Neutrophil (primary cell): Measurements from ENCODE around the gene HEXA.
"Not testable (repeated sequence)": the region's sequence is repeated elsewhere in the genome, so short reads cannot be mapped to it uniquely, and the experiment has no call there.

ENCODE experiments used
- H3K27ac ChIP-seq: fragments of 200-600 bp; sonication (generic); 2 replicates; pipeline ENCODE4 v1.5.1; 2016; ENCODE audit warnings: mild to moderate bottlenecking, moderate library complexity
- H3K27me3 ChIP-seq: fragments of 200-600 bp; sonication (generic); 2 replicates; pipeline ENCODE4 v1.6.0; 2016; ENCODE audit warnings: mild to moderate bottlenecking
- H3K36me3 ChIP-seq: fragments of 200-600 bp; sonication (generic); 2 replicates; pipeline ENCODE4 v1.5.1; 2017
- H3K4me1 ChIP-seq, 2 experiments: fragments of 200-600 bp in 1 of 2; sonication (generic) in 1 of 2; 1 replicate in 1 of 2; 2 replicates in 1 of 2; pipeline versions ENCODE4 v1.5.1 to v1.6.1; 2013 to 2016; ENCODE audit warnings: low read depth in 1 of 2, low read length in 1 of 2, mild to moderate bottlenecking in 1 of 2, moderate library complexity in 1 of 2; ENCODE audit not compliant: control insufficient read depth in 1 of 2, insufficient read depth in 1 of 2
- H3K4me3 ChIP-seq, 2 experiments: fragments of 200-600 bp in 1 of 2; sonication (generic) in 1 of 2; 1 replicate in 1 of 2; 2 replicates in 1 of 2; pipeline ENCODE4 v1.5.1; 2013 to 2016; ENCODE audit warnings: low read depth in 1 of 2, low read length in 1 of 2, mild to moderate bottlenecking in 1 of 2, moderate library complexity in 1 of 2
- H3K9me3 ChIP-seq: fragments of 200-600 bp; sonication (generic); 2 replicates; pipeline ENCODE4 v1.5.1; 2016
- TF ChIP-seq, protein P1 (sequence below): fragments of 200-600 bp; sonication (generic); IDR thresholded peaks from 2 replicates; pipeline ENCODE4 v1.5.1; 2016; ENCODE audit warnings: antibody characterized with exemption

HEXA gene

DNA sequence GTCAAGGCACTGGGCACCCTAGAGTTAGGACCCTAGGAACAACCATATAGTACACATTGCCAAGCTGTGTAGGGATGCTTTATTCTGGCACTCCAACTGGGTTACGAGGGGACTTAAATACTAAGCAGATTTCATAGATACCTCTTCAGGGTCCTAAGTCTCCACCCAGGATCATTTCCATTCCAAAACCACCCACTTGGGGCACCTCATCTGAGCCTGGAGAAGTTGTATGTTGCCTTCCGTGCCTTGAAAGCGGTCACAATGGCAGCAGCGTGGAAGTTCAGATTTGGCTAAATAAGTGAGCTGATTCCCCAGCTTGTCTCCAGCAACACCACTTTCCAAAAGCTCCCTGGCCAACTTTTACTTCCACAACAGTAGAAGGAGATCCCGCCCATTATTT, 26.9 kb upstream of the HEXA start:
- H3K27me3 ChIP-seq = peaks cover 29% of the 10 kb centered on the region
- no peak overlapping the region for H3K4me3 ChIP-seq
- TF ChIP-seq, protein P1, sequence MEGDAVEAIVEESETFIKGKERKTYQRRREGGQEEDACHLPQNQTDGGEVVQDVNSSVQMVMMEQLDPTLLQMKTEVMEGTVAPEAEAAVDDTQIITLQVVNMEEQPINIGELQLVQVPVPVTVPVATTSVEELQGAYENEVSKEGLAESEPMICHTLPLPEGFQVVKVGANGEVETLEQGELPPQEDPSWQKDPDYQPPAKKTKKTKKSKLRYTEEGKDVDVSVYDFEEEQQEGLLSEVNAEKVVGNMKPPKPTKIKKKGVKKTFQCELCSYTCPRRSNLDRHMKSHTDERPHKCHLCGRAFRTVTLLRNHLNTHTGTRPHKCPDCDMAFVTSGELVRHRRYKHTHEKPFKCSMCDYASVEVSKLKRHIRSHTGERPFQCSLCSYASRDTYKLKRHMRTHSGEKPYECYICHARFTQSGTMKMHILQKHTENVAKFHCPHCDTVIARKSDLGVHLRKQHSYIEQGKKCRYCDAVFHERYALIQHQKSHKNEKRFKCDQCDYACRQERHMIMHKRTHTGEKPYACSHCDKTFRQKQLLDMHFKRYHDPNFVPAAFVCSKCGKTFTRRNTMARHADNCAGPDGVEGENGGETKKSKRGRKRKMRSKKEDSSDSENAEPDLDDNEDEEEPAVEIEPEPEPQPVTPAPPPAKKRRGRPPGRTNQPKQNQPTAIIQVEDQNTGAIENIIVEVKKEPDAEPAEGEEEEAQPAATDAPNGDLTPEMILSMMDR = no peak
- no peaks in the 10 kb centered on the region for H3K9me3 ChIP-seq
- no peaks in the 10 kb centered on the region for H3K36me3 ChIP-seq
- H3K27ac ChIP-seq = no peak overlapping the region
- no peaks in the 10 kb centered on the region for H3K4me1 ChIP-seq

DNA sequence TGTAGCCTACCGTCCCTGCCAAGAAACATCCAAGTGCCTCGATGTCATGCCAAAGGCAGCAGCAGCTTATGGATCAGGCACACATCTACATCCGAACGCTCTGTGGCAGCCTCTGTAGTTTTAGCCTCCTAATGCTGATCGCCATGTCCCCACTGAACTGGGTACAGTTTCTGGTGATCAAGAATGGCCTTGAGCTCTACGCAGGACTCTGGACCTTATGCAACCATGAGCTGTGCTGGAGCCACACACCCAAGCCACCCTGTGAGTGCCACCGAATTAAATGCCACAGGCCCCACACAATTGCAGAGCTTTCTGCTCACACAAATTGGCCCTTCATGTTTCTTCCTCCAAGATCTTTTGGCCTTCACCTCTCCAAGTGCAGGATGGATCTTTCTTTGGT, 22.8 kb upstream of the HEXA start:
- no peaks in the 10 kb centered on the region for H3K4me1 ChIP-seq
- no peaks in the 10 kb centered on the region for H3K36me3 ChIP-seq
- H3K27me3 ChIP-seq = peaks cover 12% of the 10 kb centered on the region
- H3K4me3 ChIP-seq = no peak overlapping the region
- no peak overlapping the region for H3K27ac ChIP-seq
- no peaks in the 10 kb centered on the region for H3K9me3 ChIP-seq
- TF ChIP-seq, protein P1 = no peak

DNA sequence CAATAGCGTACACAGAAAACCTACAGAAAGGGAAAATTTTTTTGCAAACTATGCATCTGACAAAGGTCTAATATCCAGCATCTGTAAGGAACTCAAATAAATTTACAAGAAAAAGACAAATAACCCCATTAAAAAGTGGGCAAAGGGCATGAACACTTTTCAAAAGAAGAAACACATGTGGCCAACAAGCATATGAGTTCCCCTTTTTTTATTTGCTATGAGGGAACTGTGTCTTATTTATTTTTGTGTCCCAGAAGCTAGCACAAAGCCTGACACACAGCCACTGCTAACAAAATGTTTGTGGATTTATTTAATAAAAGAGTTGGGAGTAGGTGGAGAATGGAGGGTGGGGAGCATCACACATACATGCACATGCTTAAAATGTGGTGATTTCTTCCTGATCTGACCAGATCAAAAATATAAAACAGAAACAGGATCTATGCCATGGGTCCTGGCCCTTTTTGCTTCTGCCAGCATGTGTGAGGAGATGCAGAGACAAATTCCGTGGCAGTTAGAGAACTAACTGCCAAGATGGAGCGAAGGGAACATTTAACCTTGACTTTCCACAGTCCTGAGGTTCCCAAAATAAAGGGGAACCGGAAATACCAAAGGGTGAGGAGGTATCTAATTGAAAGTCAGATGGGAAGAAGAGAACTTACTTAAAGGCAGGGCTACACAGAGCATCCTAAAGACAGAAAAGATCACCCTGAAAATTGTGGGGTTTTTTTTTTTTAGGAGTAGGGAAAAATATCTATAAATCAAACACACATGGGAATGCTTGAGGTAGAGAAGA, 22.2 kb upstream of the HEXA start, which contains the start of gene TMEM202:
Gene TMEM202, plus strand, starts transcription at position 510 of the 793 bp plus-strand sequence. Its CDS starts 22 bp downstream, at position 532.
- Histone ChIP-seq H3K27me3 (peaks cover 6% of the 10 kb centered on the region), H3K9me3 (no peaks in the 10 kb centered on the region), H3K36me3 (no peaks in the 10 kb centered on the region), H3K4me1 (no peaks in the 10 kb centered on the region), H3K4me3 (no peak within 1 kb of the TSS), H3K27ac (no peak within 1 kb of the TSS)
- TF ChIP-seq, protein P1 = no peak

DNA sequence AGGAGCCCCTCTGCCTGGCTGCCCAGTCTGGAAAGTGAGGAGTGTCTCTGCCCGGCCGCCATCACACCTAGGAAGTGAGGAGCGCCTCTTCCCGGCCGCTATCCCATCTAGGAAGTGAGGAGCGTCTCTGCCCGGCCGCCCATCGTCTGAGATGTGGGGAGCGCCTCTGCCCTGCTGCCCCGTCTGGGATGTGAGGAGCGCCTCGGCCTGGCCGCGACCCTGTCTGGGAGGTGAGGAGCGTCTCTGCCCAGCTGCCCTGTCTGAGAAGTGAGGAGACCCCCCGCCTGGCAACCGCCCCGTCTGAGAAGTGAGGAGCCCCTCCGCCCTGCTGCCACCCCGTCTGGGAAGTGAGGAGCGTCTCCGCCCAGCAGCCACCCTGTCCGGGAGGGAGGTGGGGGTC, 20.5 kb upstream of the HEXA start:
- not testable (repeated sequence) for H3K4me1 ChIP-seq, H3K27me3 ChIP-seq, H3K9me3 ChIP-seq, H3K36me3 ChIP-seq, H3K27ac ChIP-seq, H3K4me3 ChIP-seq

DNA sequence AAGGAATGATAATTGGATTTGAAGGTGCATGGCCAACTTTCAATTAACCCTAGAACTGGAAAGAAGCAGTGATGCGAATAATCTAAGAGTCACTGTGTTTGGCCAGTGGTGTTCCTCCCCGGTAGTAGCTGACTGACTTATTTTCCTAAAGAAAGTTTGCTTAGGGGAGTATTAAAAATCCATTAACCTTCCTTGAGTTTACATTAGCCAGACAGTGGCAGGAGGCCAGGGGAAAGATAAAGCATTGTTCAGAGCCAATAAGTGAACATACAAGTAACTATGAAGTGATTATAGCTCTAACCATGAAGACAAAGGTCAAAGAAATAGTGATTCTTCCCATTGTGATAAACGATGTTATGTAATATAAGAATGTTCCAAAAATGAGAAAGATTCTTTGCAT, 13.4 kb upstream of the HEXA start:
- Histone ChIP-seq H3K27me3 (no peaks in the 10 kb centered on the region), H3K4me1 (no peaks in the 10 kb centered on the region), H3K27ac (no peak overlapping the region), H3K9me3 (no peaks in the 10 kb centered on the region), H3K4me3 (no peak overlapping the region), H3K36me3 (no peaks in the 10 kb centered on the region)
- TF ChIP-seq, protein P1 = no peak

DNA sequence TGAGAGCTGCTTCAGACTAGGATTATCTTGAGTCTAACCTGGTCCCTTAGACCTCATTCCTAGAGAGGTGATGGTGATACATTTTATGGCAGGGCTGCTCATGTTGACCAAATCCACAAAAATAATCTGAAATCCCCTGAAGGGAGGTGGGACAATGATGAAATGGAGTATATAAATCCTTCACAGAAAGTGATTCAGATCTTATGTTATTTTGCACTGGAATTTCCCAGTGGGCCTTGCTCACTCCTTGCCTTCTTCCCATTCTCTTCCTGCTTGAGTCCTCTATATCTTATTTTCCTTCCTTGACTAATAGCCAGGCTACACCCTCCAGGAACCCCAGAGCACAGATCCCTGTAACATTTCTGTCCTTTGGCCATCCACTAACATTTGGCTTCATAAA, 11.9 kb upstream of the HEXA start:
- H3K9me3 ChIP-seq = no peaks in the 10 kb centered on the region
- H3K36me3 ChIP-seq = no peaks in the 10 kb centered on the region
- H3K27me3 ChIP-seq = no peaks in the 10 kb centered on the region
- no peaks in the 10 kb centered on the region for H3K4me1 ChIP-seq
- no peak overlapping the region for H3K4me3 ChIP-seq
- H3K27ac ChIP-seq = no peak overlapping the region
- TF ChIP-seq, protein P1 = no peak
